IMR-90 (cell line): ENCODE results near the gene ABTB1. TPM values are rescaled to one million over a fixed set of nuclear protein-coding genes. Genes with fewer than 3 reads are reported as not detected.

ENCODE experiments used
- ATAC-seq: fragments of 200-7000 bp; cut with Tn5 transposase; 2 replicates; pipeline ENCODE4 v1.9.1; 2020; ENCODE audit warnings: low read depth, mild to moderate bottlenecking, moderate library complexity
- BruUV-seq: library from RNA; stranded (reverse); fragments of 400-500 nt; replicated peaks from 2 replicates; lab custom pipeline; 2021; lab: Mats Ljungman, UMichigan
- CTCF ChIA-PET: fragments of 300-600 bp; formaldehyde crosslinking; extraction: SDS; loops from one replicate; lab custom pipeline; 2021; ENCODE audit warnings: antibody characterized with exemption; lab: Yijun Ruan, JAX
- POLR2A ChIA-PET: fragments of 300-600 bp; sonication (Branson Sonifier 250); formaldehyde crosslinking; loops from one replicate; lab custom pipeline; 2022; ENCODE audit warnings: antibody characterized with exemption; ENCODE audit not compliant: unreplicated experiment; lab: Charles Lee
- DNase-seq: peaks from one replicate; pipeline ENCODE4 v3.0.0; 2013
- H2AFZ ChIP-seq: replicated peaks from 2 replicates; pipeline ENCODE3; 2013; ENCODE audit warnings: low read length, mild to moderate bottlenecking; ENCODE audit not compliant: poor library complexity
- H2AK5ac ChIP-seq: 2 replicates; pipeline ENCODE4 v1.6.1; 2013; ENCODE audit warnings: low read depth, low read length, inconsistent platforms
- H2AK9ac ChIP-seq: replicated peaks from 2 replicates; pipeline ENCODE3; 2013; ENCODE audit warnings: mild to moderate bottlenecking, low read depth, low read length, moderate library complexity; ENCODE audit not compliant: poor library complexity
- H2BK120ac ChIP-seq: 2 replicates; pipeline ENCODE4 v1.6.1; 2013; ENCODE audit warnings: low read depth, low read length, inconsistent platforms
- H2BK15ac ChIP-seq: 3 replicates; pipeline ENCODE4 v1.6.1; 2013; ENCODE audit warnings: low read depth, low read length, inconsistent platforms
- H2BK20ac ChIP-seq: 2 replicates; pipeline ENCODE4 v1.6.1; 2013; ENCODE audit warnings: low read depth, mild to moderate bottlenecking, inconsistent platforms, low read length, moderate library complexity
- H2BK5ac ChIP-seq: 2 replicates; pipeline ENCODE4 v1.6.1; 2013; ENCODE audit warnings: mild to moderate bottlenecking, low read depth, low read length, inconsistent platforms; ENCODE audit not compliant: poor library complexity, severe bottlenecking
- H3K14ac ChIP-seq: replicated peaks from 2 replicates; pipeline ENCODE4 v1.6.1; 2013; ENCODE audit warnings: low read depth, low read length, inconsistent platforms
- H3K18ac ChIP-seq: 2 replicates; pipeline ENCODE4 v1.6.1; 2013; ENCODE audit warnings: low read depth, low read length, control low read depth
- H3K23ac ChIP-seq: 2 replicates; pipeline ENCODE4 v1.6.1; 2013; ENCODE audit warnings: low read depth, low read length, inconsistent platforms
- H3K27ac ChIP-seq: 2 replicates; pipeline ENCODE4 v1.5.1; 2013; ENCODE audit warnings: mild to moderate bottlenecking, control low read depth, low read length; ENCODE audit not compliant: insufficient read depth
- H3K27me3 ChIP-seq: 2 replicates; pipeline ENCODE4 v1.6.1; 2013; ENCODE audit warnings: low read length; ENCODE audit not compliant: control insufficient read depth, insufficient read depth
- H3K36me3 ChIP-seq: 2 replicates; pipeline ENCODE4 v1.6.1; 2013; ENCODE audit warnings: low read length, mixed read lengths; ENCODE audit not compliant: control insufficient read depth, insufficient read depth
- H3K4ac ChIP-seq: 2 replicates; pipeline ENCODE4 v1.6.1; 2013; ENCODE audit warnings: low read depth, low read length, inconsistent platforms
- H3K4me1 ChIP-seq: 2 replicates; pipeline ENCODE4 v1.6.1; 2013; ENCODE audit warnings: low read length, mixed read lengths; ENCODE audit not compliant: control insufficient read depth, insufficient read depth
- H3K4me2 ChIP-seq: 2 replicates; pipeline ENCODE4 v1.6.1; 2013; ENCODE audit warnings: low read depth, mild to moderate bottlenecking, control low read depth, low read length, moderate library complexity
- H3K4me3 ChIP-seq: 2 replicates; pipeline ENCODE4 v1.5.1; 2013; ENCODE audit warnings: low read depth, mild to moderate bottlenecking, control low read depth, low read length, moderate library complexity; ENCODE audit not compliant: insufficient read depth
- H3K56ac ChIP-seq: 2 replicates; pipeline ENCODE4 v1.6.1; 2013; ENCODE audit warnings: low read length, inconsistent platforms; ENCODE audit not compliant: insufficient read depth; ENCODE audit errors: extremely low read depth
- H3K79me1 ChIP-seq, 2 experiments: 2 replicates each; pipeline ENCODE4 v1.6.1; 2013; ENCODE audit warnings: low read length in 2 of 2, inconsistent platforms in 1 of 2, low read depth in 1 of 2
- H3K9ac ChIP-seq: 2 replicates; pipeline ENCODE4 v1.6.1; 2013; ENCODE audit warnings: low read depth, low read length, control low read depth
- H3K9me1 ChIP-seq: 2 replicates; pipeline ENCODE4 v1.6.1; 2013; ENCODE audit warnings: low read length, inconsistent platforms; ENCODE audit not compliant: insufficient read depth
- H3K9me3 ChIP-seq: 2 replicates; pipeline ENCODE4 v1.6.1; 2013; ENCODE audit warnings: low read length; ENCODE audit not compliant: control insufficient read depth, insufficient read depth
- H4K20me1 ChIP-seq: 2 replicates; pipeline ENCODE4 v1.6.1; 2013; ENCODE audit warnings: low read length, inconsistent platforms; ENCODE audit not compliant: insufficient read depth
- H4K5ac ChIP-seq: 2 replicates; pipeline ENCODE4 v1.6.1; 2013; ENCODE audit warnings: mild to moderate bottlenecking, low read depth, low read length, control low read depth
- H4K8ac ChIP-seq, 2 experiments: 2 replicates each; pipeline ENCODE4 v1.6.1; 2013; ENCODE audit warnings: low read depth in 2 of 2, low read length in 2 of 2, control low read depth in 1 of 2, inconsistent platforms in 1 of 2
- H4K91ac ChIP-seq: 2 replicates; pipeline ENCODE4 v1.6.1; 2013; ENCODE audit warnings: low read depth, low read length, inconsistent platforms; ENCODE audit not compliant: insufficient read depth
- FOS ChIP-seq: fragments of 150-350 bp; IDR thresholded peaks from 2 replicates; pipeline ENCODE4 v1.6.1; 2016; ENCODE audit warnings: low read depth, low read length
- USF2 ChIP-seq: fragments of 150-350 bp; IDR thresholded peaks from 2 replicates; pipeline ENCODE4 v1.6.1; 2017; ENCODE audit warnings: mild to moderate bottlenecking, antibody characterized with exemption, low read length, low read depth
- whole genome bisulfite sequencing, 2 experiments: methylation state at CpG; one replicate each; pipeline versions ENCODE4 v1.1.5 to v1.1.7; 2013; ENCODE audit warnings: missing lambda C conversion rate in 2 of 2; ENCODE audit not compliant: insufficient read length in 1 of 2; ENCODE audit errors: extremely low coverage in 2 of 2; 5-methylcytosine and 5-hydroxymethylcytosine counted together
- dilution Hi-C: fragments of 300-500 bp; cut with HindIII; formaldehyde crosslinking; loops from one replicate; pipeline ENCODE4 v1.14.3; 2018; ENCODE audit warnings: low sequenced_read_pairs; ENCODE audit not compliant: unreplicated experiment
- in situ Hi-C: fragments of 300-500 bp; cut with MboI; formaldehyde crosslinking; loops from 3 replicates; pipeline ENCODE4 v1.14.3; 2019; ENCODE audit warnings: low sequenced_read_pairs, inconsistent platforms, mixed read lengths
- intact Hi-C: fragments of 100-400 bp; cut with micrococcal nuclease; formaldehyde crosslinking; loops from 2 replicates; pipeline ENCODE4 v1.10.0; 2022
- polyA plus RNA-seq, 3 experiments: library from polyadenylated mRNA; depleted of rRNA; stranded (reverse); fragments of >200 nt; gene quantifications; 2 replicates each; pipeline ENCODE4 v1.2.3, GENCODE V29; 2012; ENCODE audit warnings: low replicate concordance in 1 of 3
- total RNA-seq: library from RNA; depleted of rRNA; stranded (reverse); fragments of >200 nt; gene quantifications from 2 replicates; pipeline ENCODE4 v1.2.3, GENCODE V29; 2012

The ABTB1 gene
- total and polyA plus RNA-seq, 2 of the 4 experiments (the other 2 are of a cell fraction) = 3.2 to 23.0 TPM

- H3K27me3 ChIP-seq = no peaks in the 10 kb centered on the region
- 100% methylated on average over 1 of the region's 3 CpGs; no CpG with 5 or more reads in 1 of the 2 experiments for WGBS, 2 experiments
- TF ChIP-seq FOS = no peak
- TF ChIP-seq USF2 = peak; percentile 14; the same call in 1 of the 2 replicates
- intact Hi-C loops = no loop called here
- no TSS peak for BruUV-seq
- ChIA-PET POLR2A (no interaction called here), CTCF (interaction anchor here (1.6 to 1.9 kb wide), 3 partner anchors 73 to 127 kb away, joined by 3 to 6 read pairs (median 5); partner anchors contain the start of gene MGLL)
- H3K18ac ChIP-seq = peak overlapping the region; percentile 76
- H2AK5ac ChIP-seq = peak overlapping the region; percentile 88
- H3K36me3 ChIP-seq = no peaks in the 10 kb centered on the region
- H3K9ac ChIP-seq = peak overlapping the region; percentile 18
- peak overlapping the region; percentile 88 for H3K27ac ChIP-seq
- no peak overlapping the region for H3K56ac ChIP-seq
- H4K91ac ChIP-seq = peak overlapping the region; percentile 94
- peak overlapping the region; percentile 72; the same call in 1 of the 2 replicates for H3K23ac ChIP-seq
- H3K79me1 ChIP-seq = peaks cover 0 to 53% of the 10 kb centered on the region in 2 experiments; a peak in 2 of 4 replicates
- H3K4me2 ChIP-seq = no peak overlapping the region
- no peak for ATAC-seq
- in situ Hi-C loops = no loop called here
- H2AFZ ChIP-seq = peak overlapping the region; percentile 90
- peak overlapping the region; percentile 94 for H2BK5ac ChIP-seq
- H2AK9ac ChIP-seq = peak overlapping the region; percentile 93
- no peaks in the 10 kb centered on the region; the same call in 1 of the 2 replicates for H4K20me1 ChIP-seq
- H2BK120ac ChIP-seq = peak overlapping the region; percentile 77
- no peaks in the 10 kb centered on the region for H3K9me3 ChIP-seq
- peak overlapping the region; percentile 93; the same call in 2 of the 3 replicates for H2BK15ac ChIP-seq
- H4K5ac ChIP-seq = peak overlapping the region; percentile 73
- peaks cover 32% of the 10 kb centered on the region for H3K4me1 ChIP-seq
- H3K9me1 ChIP-seq = peaks cover 30% of the 10 kb centered on the region
- H3K4me3 ChIP-seq = no peak overlapping the region
- peak overlapping the region; percentile 90 for H2BK20ac ChIP-seq
- dilution Hi-C loops = no loop called here
- peak overlapping the region; percentile 71 to 97; a peak in 3 of 4 replicates for H4K8ac ChIP-seq
- peak overlapping the region; percentile 72 for H3K14ac ChIP-seq
- no peak for DNase-seq
- peak overlapping the region; percentile 96 for H3K4ac ChIP-seq
Observed at GRCh38 chr3:127698286-127698685, 25.5 kb downstream of the ABTB1 start.
